ENCODE data around the gene PLXNA4.

DNA sequence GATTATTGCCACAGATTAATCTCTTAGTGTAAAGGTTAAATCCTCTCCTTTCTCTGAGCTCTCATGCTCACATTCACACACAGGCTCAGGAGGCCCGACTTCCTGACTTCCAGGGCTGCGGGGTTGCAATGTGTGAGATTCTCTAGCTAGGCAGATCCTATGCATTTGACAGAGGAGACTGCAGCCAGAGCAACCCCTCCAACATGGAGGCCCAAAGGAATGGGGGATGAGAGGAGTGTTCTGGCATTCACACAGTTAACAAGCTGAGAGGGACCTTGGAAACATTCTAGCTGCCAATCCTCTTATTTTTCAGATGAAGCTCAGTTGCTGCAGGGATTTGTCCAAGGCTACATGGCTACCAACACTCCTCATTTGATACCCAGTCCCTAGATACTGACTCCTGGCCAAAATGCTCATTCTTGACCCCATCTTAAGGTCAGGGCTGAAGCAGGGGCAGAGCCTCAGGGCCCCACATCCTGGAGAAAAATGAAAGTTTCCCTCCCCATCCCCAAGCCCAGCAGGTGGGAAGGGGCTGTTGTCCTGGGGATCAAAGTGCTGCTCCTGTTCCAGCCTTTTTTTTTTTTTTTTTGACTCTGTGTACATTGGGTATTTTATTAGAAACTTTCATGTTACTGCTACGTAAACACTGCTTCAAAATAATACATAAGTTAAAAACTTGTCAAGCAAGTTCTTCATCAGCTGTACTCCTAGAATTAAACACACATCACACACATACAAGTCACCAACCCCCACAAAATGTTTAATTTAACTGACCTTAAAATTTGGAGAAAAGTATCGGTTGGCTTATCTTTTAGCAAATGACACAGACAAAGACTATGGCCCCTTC is 325.6 kb downstream of the PLXNA4 start:
- TF ChIP-seq GATA2 (IDR thresholded peaks at IDR 0.05; ENCODE audit: low read depth, low read length) (no peak), GATA3 (IDR thresholded peaks at IDR 0.05; ENCODE audit: low read depth, low read length) (no peak)

All from SH-SY5Y (cell line).